SK-N-DZ (cell line): ENCODE data around the gene SGMS1.

Experiments
- DNase-seq: peaks from one replicate; pipeline ENCODE4 v3.0.0-alpha.2; 2015; ENCODE audit warnings: low spot score

Gene SGMS1

GRCh38 chr10:50636618-50637579, 13.1 kb upstream of the SGMS1 start:
- DNase-seq, result no peak

- no peak for DNase-seq
Observed at GRCh38 chr10:50635286-50635685, 11.5 kb upstream of the SGMS1 start.

- DNase-seq, result no peak
Observed at GRCh38 chr10:50634479-50634878, 10.7 kb upstream of the SGMS1 start.

- no peak for DNase-seq
Observed at GRCh38 chr10:50631052-50631451, 7.3 kb upstream of the SGMS1 start.

- DNase-seq, result no peak
Observed at GRCh38 chr10:50629495-50630122, 5.9 kb upstream of the SGMS1 start.

GRCh38 chr10:50627896-50628295, 4.1 kb upstream of the SGMS1 start:
- no peak for DNase-seq

GRCh38 chr10:50627443-50627842, 3.7 kb upstream of the SGMS1 start:
- no peak for DNase-seq

- peak; percentile 21 for DNase-seq
Observed at GRCh38 chr10:50625649-50626132, 1.9 kb upstream of the SGMS1 start.

GRCh38 chr10:50624866-50625501, 1.2 kb upstream of the SGMS1 start:
- DNase-seq, result peak; percentile 90

- peak; percentile 91 for DNase-seq
Observed at GRCh38 chr10:50624413-50624865, 683 bp upstream of the SGMS1 start.

GRCh38 chr10:50622706-50623662, 772 bp downstream of the SGMS1 start:
- peak; percentile 47 for DNase-seq

- peak; percentile 82 for DNase-seq
Observed at GRCh38 chr10:50621968-50622705, 1.6 kb downstream of the SGMS1 start.

GRCh38 chr10:50620899-50621298, 2.9 kb downstream of the SGMS1 start:
- DNase-seq, result no peak

- no peak for DNase-seq
Observed at GRCh38 chr10:50619882-50620281, 3.9 kb downstream of the SGMS1 start.

GRCh38 chr10:50619166-50619565, 4.6 kb downstream of the SGMS1 start:
- no peak for DNase-seq

GRCh38 chr10:50618624-50619023, 5.1 kb downstream of the SGMS1 start:
- DNase-seq, result no peak

- no peak for DNase-seq
Observed at GRCh38 chr10:50615658-50616057, 8.1 kb downstream of the SGMS1 start.

- peak; percentile 63 for DNase-seq
Observed at GRCh38 chr10:50614444-50615137, 9.2 kb downstream of the SGMS1 start.

GRCh38 chr10:50613726-50614443, 9.9 kb downstream of the SGMS1 start:
- DNase-seq, result peak; percentile 10
